Right lung (tissue), 5 donors: ENCODE measurements around the gene EFCAB8. TPM values are rescaled to one million over a fixed set of nuclear protein-coding genes. Genes with fewer than 3 reads are reported as not detected.
"Not testable (repeated sequence)": the region's sequence is repeated elsewhere in the genome, so short reads cannot be mapped to it uniquely, and the experiment has no call there.

Source experiments
- DNase-seq, 2 donors: peaks; one replicate each; pipeline ENCODE4 v3.0.0-alpha.2; 2013
- polyA plus RNA-seq, 5 donors: library from polyadenylated mRNA; unstranded; fragments of 120-200 nt; gene quantifications; one replicate each; pipeline versions ENCODE4 v1.2.1 to v1.2.3, GENCODE V29; 2013; ENCODE audit warnings: inconsistent platforms in 1 of 5, low replicate concordance in 1 of 5; ENCODE audit not compliant: insufficient read length in 5 of 5, insufficient read depth in 1 of 5

EFCAB8 gene
- polyA plus RNA-seq, 5 donors = 0.18 to 0.26 TPM; not detected in 3

DNA sequence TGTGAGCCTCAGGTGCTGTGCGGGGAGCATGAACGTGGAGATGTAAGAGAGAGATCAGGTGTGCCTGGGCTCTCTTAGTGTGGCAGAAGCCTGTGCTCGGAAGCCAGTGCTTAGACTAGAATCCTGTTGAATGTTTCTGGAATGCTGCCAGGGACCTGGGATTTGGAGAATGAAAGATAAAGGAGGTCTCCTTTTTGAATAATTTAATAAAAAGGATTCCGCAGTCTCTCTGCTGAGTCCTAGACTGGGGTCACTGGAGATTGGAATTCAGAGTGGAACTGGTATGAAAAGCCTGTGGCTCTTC lies 18.8 kb upstream of the EFCAB8 start:
- DNase-seq = no peak

DNA sequence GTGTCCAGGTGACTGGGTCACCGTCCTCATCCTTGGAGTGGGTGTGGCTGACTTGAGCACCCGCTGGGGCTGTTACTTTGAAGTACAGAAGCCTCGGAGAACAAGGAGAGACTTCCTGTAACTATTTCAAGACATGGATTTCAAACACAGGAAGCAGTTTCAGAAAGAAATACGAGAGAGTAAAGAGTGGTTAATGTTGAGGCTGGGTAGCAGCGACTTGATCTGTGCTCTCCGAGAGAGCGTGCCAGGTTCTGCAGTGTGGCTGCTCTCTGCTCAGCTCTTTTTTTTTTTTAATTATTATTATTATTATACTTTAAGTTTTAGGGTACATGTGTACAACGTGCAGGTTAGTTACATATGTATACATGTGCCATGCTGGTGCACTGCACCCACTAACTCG lies 17.5 kb upstream of the EFCAB8 start:
- DNase-seq = no peak

- no peak for DNase-seq
Measured at GRCh38 chr20:32841632-32842031, 17.1 kb upstream of the EFCAB8 start.

GRCh38 chr20:32842688-32843524 lies 15.8 kb upstream of the EFCAB8 start:
- no peak for DNase-seq

- no peak for DNase-seq
Measured at GRCh38 chr20:32845786-32846185, 12.9 kb upstream of the EFCAB8 start.

- no peak for DNase-seq
Measured at GRCh38 chr20:32846852-32847251, 11.9 kb upstream of the EFCAB8 start.

- DNase-seq = no peak
Measured at GRCh38 chr20:32847964-32848363, 10.8 kb upstream of the EFCAB8 start.

- no peak for DNase-seq
Measured at GRCh38 chr20:32848846-32849245, 9.9 kb upstream of the EFCAB8 start.

GRCh38 chr20:32849577-32849976 lies 9.1 kb upstream of the EFCAB8 start:
- DNase-seq = no peak

DNA sequence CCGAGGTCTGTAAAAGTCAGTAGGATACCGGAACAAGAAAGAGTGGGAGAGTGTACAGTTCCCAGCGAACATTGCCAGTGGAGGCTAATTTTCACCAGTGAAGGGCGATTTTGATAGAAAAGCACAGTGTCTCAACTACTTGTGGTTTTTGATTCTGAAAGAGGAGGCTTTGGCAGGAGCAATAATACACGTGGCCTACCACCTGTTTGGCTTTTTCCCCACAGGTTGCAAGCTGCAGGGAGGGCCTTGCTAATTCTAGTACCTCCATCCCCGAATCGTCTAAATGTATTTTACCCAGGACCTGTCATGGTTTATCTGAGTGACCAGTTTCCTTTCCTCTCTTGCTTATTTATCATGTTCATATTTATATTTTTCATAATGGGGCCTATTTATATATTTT lies 3.3 kb upstream of the EFCAB8 start:
- no peak for DNase-seq

DNA sequence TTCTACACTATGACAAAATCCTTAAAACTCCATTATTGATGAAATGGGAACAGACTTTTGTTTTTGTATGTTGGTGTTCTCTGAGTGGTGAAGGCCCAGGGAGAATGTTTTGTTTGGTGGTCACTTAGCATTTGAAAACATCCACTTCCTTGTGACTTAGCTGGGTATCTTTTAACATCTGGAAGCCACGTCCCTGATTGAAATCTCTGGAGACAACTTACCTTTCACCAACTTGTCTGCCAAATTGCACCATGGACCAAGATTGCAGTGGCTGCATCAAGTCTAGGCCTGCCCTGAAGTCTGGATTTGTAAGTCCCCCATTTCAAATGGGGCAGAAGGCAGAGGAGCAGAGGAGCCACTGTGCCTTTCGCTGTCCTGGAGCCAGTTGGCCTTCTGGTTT lies 534 bp upstream of the EFCAB8 start:
- DNase-seq = no peak

- no peak for DNase-seq
Measured at GRCh38 chr20:32861446-32861845, 2.7 kb downstream of the EFCAB8 start.

DNA sequence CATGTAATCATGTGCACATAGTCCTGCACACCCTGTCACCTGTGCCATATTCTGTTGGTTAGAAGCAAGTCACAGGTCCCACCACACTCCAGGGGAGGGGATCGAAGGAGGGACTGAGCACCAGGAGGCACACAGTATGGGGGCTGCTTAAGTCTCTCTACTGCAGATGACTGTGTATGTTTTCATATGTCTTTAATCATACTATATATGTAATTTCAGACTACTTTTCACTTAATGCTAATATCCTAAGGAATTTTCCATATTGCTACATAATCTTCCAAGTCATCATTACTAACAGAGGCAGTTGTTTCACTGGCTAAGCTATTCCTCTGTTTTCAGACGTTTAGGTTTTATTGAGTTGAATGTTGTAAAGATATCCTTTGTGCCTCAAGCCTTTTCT lies 10.8 kb downstream of the EFCAB8 start:
- no peak for DNase-seq

DNA sequence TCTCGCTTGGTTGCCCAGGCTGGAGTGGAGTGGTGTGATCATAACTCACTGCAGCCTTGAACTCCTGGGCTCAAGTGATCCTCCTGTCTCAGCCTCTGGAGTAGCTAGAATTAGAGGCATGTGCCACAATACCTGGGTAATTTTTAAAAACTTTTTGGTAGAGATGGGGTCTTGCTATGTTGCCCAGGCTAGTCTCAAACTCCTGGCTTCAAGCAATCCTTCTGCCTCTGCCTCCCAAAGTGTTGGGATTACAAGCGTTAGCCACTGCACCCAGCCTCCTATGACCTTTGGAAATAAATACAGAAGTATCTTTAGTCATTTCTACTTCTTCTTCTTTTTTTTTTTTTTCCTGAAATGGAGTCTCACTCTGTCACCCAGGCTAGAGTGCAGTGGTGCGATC lies 11.8 kb downstream of the EFCAB8 start:
- not testable (repeated sequence) for DNase-seq

DNA sequence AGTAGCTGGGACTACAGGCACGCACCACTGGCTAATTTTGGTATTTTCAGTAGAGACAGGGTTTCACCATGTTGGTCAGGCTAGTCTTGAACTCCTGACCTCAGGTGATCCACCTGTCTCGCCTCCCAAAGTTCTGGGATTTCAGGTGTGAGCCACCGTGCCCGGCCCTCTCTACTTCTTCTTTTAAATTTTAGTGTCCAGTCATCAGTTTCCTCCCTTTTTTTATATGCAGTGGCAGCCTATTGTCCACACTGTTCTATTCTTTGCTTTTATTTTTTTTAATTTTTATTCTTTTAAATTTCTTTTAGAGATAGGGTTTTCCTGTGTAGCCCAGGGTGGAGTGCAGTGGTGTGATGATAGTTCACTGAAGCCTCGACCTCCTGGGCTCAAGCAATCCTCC lies 12.3 kb downstream of the EFCAB8 start:
- DNase-seq = no peak

- DNase-seq = no peak
Measured at GRCh38 chr20:32871627-32872160, 13.0 kb downstream of the EFCAB8 start.

DNA sequence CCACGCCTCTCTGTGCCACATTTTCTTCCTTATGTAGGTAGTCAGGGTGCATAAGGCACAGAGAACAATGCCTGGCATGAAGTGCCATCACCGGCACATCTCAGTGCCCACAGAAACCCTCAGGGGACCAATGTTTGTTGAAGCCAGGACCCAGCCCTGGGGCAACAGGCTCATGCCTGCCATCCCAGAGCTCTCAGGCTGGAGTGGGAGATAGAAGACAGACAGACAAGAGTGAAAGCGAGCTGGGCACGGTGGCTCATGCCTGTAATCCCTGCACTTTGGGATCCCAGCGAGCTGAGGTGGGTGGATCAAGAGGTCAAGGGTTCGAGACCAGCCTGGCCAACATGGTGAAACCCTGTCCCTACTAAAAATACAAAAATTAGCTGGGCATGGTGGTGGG lies 13.5 kb downstream of the EFCAB8 start:
- no peak for DNase-seq

- DNase-seq = no peak
Measured at GRCh38 chr20:32875673-32876072, 16.9 kb downstream of the EFCAB8 start.

- DNase-seq = no peak
Measured at GRCh38 chr20:32877507-32877906, 18.8 kb downstream of the EFCAB8 start.

DNA sequence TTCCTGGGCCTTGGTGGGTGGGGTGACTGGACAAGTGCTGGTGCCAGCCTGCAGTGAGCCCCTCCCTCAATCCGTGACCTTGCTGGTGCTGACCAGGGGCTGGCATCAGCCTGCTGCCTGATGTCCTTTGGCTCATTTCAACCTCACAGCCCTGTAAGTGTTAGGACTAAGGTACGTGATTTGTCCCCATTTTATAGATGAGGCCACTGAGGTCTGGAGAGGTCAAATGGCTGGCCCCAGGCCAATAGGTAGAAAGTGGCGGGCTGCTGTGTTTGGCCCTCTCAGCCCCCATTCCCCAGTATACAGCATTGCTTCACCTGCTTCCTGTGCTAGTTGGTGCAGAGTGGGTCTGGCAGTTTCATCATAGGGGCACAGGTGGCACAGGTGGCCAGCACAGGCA lies 20.1 kb downstream of the EFCAB8 start:
- no peak for DNase-seq

- DNase-seq = no peak
Measured at GRCh38 chr20:32879538-32879937, 20.8 kb downstream of the EFCAB8 start.

GRCh38 chr20:32880635-32881034 lies 21.9 kb downstream of the EFCAB8 start:
- DNase-seq = no peak

DNA sequence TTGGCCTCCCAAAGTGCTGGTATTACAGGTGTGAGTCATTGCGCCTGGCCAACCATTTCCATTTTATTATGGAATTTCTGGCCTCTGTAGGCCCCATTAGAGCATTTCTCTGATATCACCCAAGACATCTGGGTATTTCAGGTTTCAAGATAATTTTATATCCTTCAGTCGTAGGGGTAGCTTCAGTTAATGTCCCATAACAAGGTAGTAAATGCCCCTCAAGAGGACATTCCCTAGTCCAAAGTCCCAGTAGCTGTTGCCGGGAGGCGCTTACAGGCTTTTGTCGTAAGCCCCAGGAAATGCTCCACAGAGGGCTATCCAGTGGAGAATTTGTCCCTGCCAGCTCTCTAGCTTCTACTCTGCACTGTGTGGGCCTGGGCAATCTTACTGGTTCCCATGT lies 24.4 kb downstream of the EFCAB8 start:
- DNase-seq = no peak

- DNase-seq = no peak
Measured at GRCh38 chr20:32885185-32885584, 26.5 kb downstream of the EFCAB8 start.
